GM08714 (cell line): ENCODE results near the gene COL25A1.
"Not testable (repeated sequence)": the region's sequence is repeated elsewhere in the genome, so short reads cannot be mapped to it uniquely, and the experiment has no call there.

Experiments
- H3K4me3 ChIP-seq: fragments of 200-500 bp; sonication (Bioruptor generic); 2 replicates; pipeline ENCODE4 v1.5.1; 2014; ENCODE audit warnings: mild to moderate bottlenecking, low read length, inconsistent platforms
- ZNF274 ChIP-seq: IDR thresholded peaks from 2 replicates; pipeline ENCODE4 v1.6.1; 2012; ENCODE audit warnings: mild to moderate bottlenecking, low read depth, low read length

Gene COL25A1

DNA sequence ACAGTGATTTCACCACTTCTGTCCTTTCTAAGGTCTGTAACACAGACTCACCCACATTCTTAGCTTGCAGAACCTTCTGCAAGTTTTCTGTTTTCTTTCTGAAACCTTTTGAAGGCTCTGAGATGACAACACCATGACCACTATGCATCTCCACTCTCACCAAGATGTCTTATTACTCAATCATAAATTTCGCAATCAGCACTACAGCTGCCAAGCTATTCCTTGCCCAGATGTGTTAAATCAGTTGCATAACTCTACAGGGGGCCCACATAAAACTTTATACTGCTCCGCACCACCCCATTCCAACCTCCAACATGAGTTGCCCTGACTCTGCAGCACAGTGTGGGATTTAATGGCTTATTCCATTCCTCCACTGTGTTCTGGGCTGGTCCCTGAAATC, 229.9 kb downstream of the COL25A1 start:
- no peak overlapping the region for H3K4me3 ChIP-seq
- no peak for TF ChIP-seq ZNF274

GRCh38 chr4:109070677-109071076, 231.8 kb downstream of the COL25A1 start:
- not testable (repeated sequence) for H3K4me3 ChIP-seq

GRCh38 chr4:109067508-109068235, 234.8 kb downstream of the COL25A1 start:
- TF ChIP-seq ZNF274 = no peak

DNA sequence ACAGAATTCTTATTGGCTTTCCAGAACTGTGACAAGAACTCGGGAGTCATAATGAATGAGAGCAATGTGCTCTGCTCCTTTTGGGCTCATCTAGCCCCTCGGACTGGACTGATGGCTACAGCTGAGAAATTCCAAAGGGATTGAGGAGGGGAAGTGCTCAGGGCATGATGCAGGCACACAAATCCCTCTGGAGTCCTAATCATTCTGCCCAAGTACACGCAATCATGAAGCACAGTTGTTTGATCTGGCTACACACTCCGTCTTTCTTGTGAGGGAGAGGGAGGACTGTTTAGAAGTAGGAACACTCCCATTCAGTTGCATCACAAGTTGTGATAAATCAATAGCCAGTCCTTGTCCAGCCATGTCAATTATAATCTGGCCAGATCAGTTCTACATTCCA, 237.5 kb downstream of the COL25A1 start:
- no peak overlapping the region for H3K4me3 ChIP-seq
- TF ChIP-seq ZNF274 = no peak

More at GRCh38 chr4:109067508-109068235, 234.8 kb downstream of the COL25A1 start:
- no peak overlapping the region for H3K4me3 ChIP-seq

- H3K4me3 ChIP-seq = no peak overlapping the region
- no peak for TF ChIP-seq ZNF274
Measured at GRCh38 chr4:109053257-109053656, 249.2 kb downstream of the COL25A1 start.

DNA sequence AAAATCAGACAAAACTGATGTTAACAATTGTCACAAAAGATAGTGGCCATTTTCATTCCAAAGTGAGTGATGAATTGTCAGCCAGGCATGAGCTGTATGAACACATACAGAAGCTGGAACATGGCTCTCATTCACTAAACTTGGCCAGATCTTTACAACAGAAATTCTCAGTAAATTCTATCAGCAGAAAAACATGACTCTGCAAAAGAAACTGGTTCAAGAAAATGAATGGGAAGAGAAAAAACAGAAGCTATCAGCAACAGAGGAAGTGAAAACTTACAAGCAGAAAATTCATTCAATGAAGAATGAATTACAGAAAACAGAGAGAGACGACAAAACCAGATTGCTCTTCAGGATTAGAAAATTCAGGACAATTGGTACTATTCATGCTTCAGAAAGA, 249.6 kb downstream of the COL25A1 start:
- no peak overlapping the region for H3K4me3 ChIP-seq
- TF ChIP-seq ZNF274 = no peak

DNA sequence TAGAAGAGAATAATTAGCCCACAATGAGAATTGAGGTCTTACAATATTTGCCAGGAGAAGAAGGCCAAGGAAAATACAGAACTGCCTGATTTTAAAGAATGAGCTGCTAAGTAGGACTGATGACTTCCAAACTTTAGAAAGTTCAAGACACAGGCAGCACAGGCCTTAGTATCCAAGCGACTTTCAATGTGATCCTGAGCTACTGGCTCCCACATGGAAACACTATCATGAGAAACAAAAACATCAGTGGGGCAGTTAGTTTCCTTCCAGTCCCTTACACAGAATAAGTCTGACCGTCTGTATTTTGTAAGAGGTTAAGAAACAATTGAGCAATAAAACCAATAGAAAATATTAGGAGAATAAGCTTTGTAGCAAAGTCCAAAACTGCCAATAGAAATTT, 251.4 kb downstream of the COL25A1 start:
- H3K4me3 ChIP-seq = no peak overlapping the region
- TF ChIP-seq ZNF274 = no peak

GRCh38 chr4:109049926-109050325, 252.5 kb downstream of the COL25A1 start:
- no peak for TF ChIP-seq ZNF274
- H3K4me3 ChIP-seq = no peak overlapping the region

DNA sequence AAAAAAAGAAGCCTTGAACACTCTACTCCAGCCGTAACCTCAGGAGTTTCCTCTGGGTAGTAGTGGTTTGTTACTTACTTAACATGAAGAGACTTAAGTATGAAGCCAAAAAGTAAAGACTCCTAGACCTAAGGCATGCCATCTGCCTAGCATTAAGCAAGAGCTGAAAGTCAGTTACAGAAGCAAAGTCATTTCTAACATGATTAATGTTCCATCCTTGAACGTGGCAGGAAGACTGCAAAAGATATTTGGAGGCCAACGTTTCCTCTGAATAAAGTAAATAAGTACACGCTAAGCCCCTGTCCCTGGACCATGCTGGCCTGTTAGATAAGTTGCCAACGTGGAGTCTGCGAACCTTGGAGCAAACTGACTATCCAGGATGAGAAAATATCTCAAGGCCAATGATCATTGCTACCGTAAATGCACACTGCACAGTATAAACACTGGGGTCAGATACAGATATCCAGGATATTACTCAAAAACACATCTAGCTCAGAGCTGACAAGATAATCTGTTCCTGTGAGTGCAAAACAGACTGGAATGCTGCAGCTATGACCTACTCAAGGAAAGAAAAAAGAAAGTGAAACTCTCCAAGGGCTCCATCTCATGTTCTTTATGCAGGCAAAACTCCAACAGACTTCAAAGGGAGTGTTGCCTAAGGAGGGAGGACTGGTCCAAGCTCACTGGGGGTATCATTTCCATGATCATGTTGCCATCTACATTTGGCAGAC, 255.8 kb downstream of the COL25A1 start:
- no peak overlapping the region for H3K4me3 ChIP-seq
- no peak for TF ChIP-seq ZNF274

DNA sequence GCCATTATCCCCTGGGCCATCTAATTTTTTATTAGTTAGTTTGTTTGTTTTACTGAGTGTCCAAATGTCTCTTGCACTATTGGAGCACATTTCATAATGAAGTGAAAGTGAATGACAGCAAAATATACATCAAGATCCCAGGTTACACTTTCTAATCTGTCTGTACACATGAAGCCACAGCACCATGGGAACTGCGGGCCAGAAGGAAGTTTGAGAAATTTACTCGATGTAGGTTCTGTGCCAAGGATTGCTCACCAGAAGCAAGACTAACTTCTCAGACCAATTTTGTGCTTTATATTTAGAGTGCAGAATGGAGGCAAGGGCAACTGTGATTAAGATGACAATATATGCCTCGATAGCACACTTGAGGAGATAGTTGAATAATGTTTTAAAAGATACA, 258.0 kb downstream of the COL25A1 start:
- no peak overlapping the region for H3K4me3 ChIP-seq
- no peak for TF ChIP-seq ZNF274

- no peak overlapping the region for H3K4me3 ChIP-seq
- no peak for TF ChIP-seq ZNF274
Measured at GRCh38 chr4:109043286-109043685, 259.2 kb downstream of the COL25A1 start.

- H3K4me3 ChIP-seq = no peak overlapping the region
- no peak for TF ChIP-seq ZNF274
Measured at GRCh38 chr4:109041463-109042360, 260.7 kb downstream of the COL25A1 start.

- H3K4me3 ChIP-seq = no peak overlapping the region
Measured at GRCh38 chr4:109040441-109040840, 262.0 kb downstream of the COL25A1 start.

DNA sequence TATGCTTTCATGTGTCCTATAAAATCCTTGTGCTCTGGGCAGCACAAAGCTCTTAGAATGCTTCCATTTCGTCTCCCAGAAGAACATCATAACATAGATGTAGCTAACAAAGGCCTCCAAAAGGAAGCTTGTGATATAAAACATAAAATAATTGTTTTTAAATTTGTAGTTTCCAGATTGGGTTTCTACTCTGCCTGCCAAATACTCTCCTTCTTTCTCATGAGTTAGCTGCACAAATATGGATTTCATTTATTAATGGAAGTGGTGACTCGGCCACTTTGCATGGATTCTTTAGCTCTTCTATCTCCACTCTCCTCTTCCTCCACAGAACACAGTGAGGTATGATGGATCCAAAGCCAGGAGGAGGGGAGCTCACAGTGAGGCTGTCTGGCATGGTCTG, 265.4 kb downstream of the COL25A1 start:
- no peak for TF ChIP-seq ZNF274
- H3K4me3 ChIP-seq = no peak overlapping the region

More at GRCh38 chr4:109040441-109040840, 262.0 kb downstream of the COL25A1 start:
- no peak for TF ChIP-seq ZNF274

DNA sequence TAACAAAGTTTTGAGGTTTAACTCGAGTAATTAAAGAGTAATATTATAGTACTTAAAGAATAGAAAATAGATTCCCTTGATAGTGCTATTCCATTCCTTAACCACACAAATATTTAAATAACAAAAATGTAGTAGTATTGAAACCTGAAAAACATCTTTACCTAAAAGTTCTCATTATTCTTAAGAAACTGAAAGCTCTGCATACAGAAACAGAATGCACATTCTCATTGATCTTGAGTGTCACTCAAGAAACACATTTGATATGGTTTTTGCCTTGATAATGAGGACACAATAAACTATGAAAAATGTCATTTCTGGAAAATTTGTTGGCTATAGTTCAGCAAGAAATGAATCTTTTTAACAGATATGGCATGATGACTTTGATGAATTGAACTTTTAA, 268.5 kb downstream of the COL25A1 start:
- no peak overlapping the region for H3K4me3 ChIP-seq
- TF ChIP-seq ZNF274 = no peak
